H1 (cell line): ENCODE results near the gene DICER1. TPM values are rescaled to one million over a fixed set of nuclear protein-coding genes. Genes with fewer than 3 reads are reported as not detected.

Source experiments
- CHD1 ChIP-seq: IDR thresholded peaks from 2 replicates; pipeline ENCODE4 v1.6.1; 2012; ENCODE audit warnings: low read depth, low read length, improper control_type of control experiment
- CREB1 ChIP-seq: IDR thresholded peaks from 2 replicates; pipeline ENCODE4 v1.6.1; 2012; ENCODE audit warnings: inconsistent platforms
- EP300 ChIP-seq, 2 experiments: IDR thresholded peaks; 1 replicate in 1 of 2; 2 replicates in 1 of 2; pipeline ENCODE4 v1.6.1; 2011 to 2012; ENCODE audit warnings: low read depth in 2 of 2, low read length in 2 of 2, mild to moderate bottlenecking in 2 of 2, borderline replicate concordance in 1 of 2, inconsistent platforms in 1 of 2, moderate library complexity in 1 of 2
- KDM5A ChIP-seq: fragments of 200-600 bp; IDR thresholded peaks from 2 replicates; pipeline ENCODE4 v1.7.1; 2012; ENCODE audit warnings: mild to moderate bottlenecking, low read length, inconsistent platforms, mixed read lengths
- NRF1 ChIP-seq: IDR thresholded peaks from 2 replicates; pipeline ENCODE4 v1.6.1; 2011; ENCODE audit warnings: mild to moderate bottlenecking, low read depth, low read length, improper control_type of control experiment
- SIRT6 ChIP-seq: IDR thresholded peaks from one replicate; pipeline ENCODE4 v1.7.1; 2012; ENCODE audit warnings: low read length, inconsistent platforms
- polyA plus RNA-seq, 7 experiments: library from polyadenylated mRNA; depleted of rRNA in 3 of 7; stranded (reverse) in 5 of 7; unstranded in 2 of 7; fragments of >200 nt in 5 of 7; fragments of 200-250 nt in 2 of 7; gene quantifications; 1 replicate in 5 of 7; 2 replicates in 1 of 7; 4 replicates in 1 of 7; pipeline versions ENCODE4 v1.2.1 to v1.2.3, GENCODE V29; 2011 to 2013; ENCODE audit warnings: missing spikeins in 2 of 7, mixed read lengths in 2 of 7
- total RNA-seq: library from RNA; stranded (reverse); fragmentation: NEBNext Ultra II Directional; extraction: Animal tissue kit (Norgen Biotek cat#: 25700); gene quantifications from 2 replicates; pipeline ENCODE4 v1.2.1, GENCODE V29; 2021

Gene DICER1
- total and polyA plus RNA-seq, 2 of the 8 experiments (the other 6 are each of a cell fraction or from before 2014, with no cell fraction given), result 11.9 to 61.8 TPM

DNA sequence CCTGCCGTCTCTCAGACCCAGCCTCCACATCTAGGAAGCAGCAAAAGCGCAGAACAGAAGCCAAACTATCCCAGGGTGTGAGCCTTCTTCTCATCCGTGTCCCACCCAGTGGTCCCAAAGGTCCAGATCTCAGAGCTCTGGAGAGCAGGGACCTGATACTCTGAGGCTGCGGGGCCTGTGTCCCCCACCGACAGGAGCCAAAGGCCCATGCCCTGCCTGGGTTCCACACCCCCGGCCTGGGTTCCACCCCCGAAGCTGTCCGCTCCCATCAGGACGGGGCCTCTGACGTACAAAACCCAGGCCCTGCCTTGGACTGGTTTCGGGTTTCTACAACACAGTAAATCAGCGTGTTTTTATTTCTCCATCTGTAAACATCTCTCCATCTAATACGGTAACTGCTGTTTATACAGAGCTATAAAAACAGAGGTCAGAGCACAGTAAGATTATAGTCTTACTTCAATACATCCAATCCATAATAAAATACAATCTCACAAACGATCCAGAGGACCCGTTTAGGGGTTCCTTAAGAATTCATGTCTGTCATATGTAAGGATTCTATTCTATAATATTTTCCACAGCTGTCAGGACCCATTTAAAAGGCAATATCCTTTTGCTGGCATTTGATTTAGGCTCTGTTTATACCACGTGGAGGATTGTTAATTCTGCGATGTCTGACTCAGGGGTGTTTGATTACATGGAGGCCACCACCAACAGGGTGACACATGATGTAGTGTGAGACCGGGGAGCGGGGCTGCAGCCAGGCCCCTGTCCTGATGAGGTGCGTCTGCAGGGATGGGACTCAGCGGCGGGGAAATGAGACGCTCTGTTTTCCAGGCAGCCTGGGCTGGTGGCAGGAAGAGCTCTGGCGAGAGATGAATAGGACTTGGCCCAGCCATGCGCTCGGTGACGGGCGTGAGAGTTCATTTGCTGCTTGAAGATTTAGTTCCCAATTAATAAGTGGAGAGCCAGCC is 110.3 kb downstream of the DICER1 start (continued):
- TF ChIP-seq EP300 (IDR thresholded peaks at IDR 0.05; ENCODE audit: borderline replicate concordance in 1 of 2, low read depth in 2 of 2, low read length in 2 of 2) (no peak), CHD1 (no peak), NRF1 (no peak), SIRT6 (no peak), CREB1 (no peak), KDM5A (no peak)
